ENCODE measurements around the gene CHIT1.
A peak's percentile ranks its signal among the peaks of the same experiment; 100 is the strongest.

CHIT1 gene

DNA sequence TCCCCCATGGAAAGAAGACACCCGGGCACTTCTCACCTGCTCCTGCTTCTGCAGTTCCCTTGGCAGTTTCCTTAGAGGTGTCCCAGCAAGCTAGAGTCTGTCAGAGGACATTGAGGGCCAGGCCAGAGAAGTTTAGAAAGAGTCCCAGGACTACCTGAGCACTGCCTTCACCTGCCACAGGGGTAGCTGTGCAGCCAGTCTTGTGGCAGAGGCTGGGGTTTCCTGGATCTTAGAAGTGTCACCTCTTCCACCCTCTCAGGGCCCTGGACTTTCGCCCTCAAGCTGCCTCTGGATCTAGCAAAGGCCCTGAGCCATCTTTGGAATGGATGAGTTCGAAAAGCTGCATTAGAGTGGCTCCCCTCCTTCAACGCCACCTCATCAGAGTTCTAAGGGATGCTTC lies 41.0 kb upstream of the CHIT1 start:
- Histone ChIP-seq H3K9me3 (replicated peaks; ENCODE audit: insufficient read depth, low read length) (no peaks in the 10 kb centered on the region), H3K27ac (ENCODE audit: low read length) (0 out of 2 replicates have a peak overlapping the region, but pooled peaks have one; percentile 4), H3K9me2 (replicated peaks; ENCODE audit: insufficient read depth, low read length) (no peaks in the 10 kb centered on the region), H3K36me3 (replicated peaks; ENCODE audit: insufficient read depth, low read length) (no peaks in the 10 kb centered on the region), H3K79me2 (ENCODE audit: low read length) (peaks cover 29% of the 10 kb centered on the region), H3K4me1 (ENCODE audit: low read length) (peaks cover 61% of the 10 kb centered on the region), H4K20me1 (ENCODE audit: insufficient read depth, low read length) (no peaks in the 10 kb centered on the region), H3K9ac (ENCODE audit: low read length) (no peak overlapping the region), H3K4me3 (ENCODE audit: low read length) (no peak overlapping the region), H3K4me2 (ENCODE audit: low read depth, low read length) (peak overlapping the region; percentile 30), H3F3A (ENCODE audit: insufficient read depth, low read length) (peaks cover 22% of the 10 kb centered on the region), H3K27me3 (replicated peaks; ENCODE audit: insufficient read depth, low read length) (no peaks in the 10 kb centered on the region), H2AFZ (ENCODE audit: low read length) (peak overlapping the region; percentile 46)
- TF ChIP-seq, protein P1, sequence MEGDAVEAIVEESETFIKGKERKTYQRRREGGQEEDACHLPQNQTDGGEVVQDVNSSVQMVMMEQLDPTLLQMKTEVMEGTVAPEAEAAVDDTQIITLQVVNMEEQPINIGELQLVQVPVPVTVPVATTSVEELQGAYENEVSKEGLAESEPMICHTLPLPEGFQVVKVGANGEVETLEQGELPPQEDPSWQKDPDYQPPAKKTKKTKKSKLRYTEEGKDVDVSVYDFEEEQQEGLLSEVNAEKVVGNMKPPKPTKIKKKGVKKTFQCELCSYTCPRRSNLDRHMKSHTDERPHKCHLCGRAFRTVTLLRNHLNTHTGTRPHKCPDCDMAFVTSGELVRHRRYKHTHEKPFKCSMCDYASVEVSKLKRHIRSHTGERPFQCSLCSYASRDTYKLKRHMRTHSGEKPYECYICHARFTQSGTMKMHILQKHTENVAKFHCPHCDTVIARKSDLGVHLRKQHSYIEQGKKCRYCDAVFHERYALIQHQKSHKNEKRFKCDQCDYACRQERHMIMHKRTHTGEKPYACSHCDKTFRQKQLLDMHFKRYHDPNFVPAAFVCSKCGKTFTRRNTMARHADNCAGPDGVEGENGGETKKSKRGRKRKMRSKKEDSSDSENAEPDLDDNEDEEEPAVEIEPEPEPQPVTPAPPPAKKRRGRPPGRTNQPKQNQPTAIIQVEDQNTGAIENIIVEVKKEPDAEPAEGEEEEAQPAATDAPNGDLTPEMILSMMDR (IDR thresholded peaks at IDR 0.05; ENCODE audit: low read length), result peak; percentile 31
- no peak for TF ChIP-seq EZH2 (optimal IDR thresholded peaks at IDR 0.05; ENCODE audit: low read depth, low read length)
- DNase-seq, result peak; percentile 36

DNA sequence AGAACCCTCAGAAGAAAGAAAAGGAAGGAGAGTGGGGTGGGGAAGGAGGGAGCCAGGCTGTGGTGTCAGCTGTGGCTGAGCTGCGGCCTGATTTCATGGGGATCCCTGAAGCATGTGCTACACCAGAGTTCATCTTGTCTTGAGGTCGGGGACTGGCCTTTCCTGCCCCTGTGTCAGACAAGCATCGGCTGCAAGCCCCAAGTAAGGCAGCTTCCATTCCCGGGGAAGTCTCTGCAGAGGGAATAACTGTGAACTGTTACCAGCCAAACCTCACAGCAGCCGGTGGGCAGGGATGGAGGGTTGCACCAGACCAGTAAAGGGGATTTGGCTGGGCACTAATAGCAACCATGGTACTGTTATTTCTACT lies 40.2 kb upstream of the CHIT1 start:
- DNase-seq, result no peak
- Histone ChIP-seq H3K4me1 (ENCODE audit: low read length) (peaks cover 55% of the 10 kb centered on the region), H3K27me3 (replicated peaks; ENCODE audit: insufficient read depth, low read length) (no peaks in the 10 kb centered on the region), H3K9me2 (replicated peaks; ENCODE audit: insufficient read depth, low read length) (no peaks in the 10 kb centered on the region), H3K27ac (ENCODE audit: low read length) (no peak overlapping the region), H3F3A (ENCODE audit: insufficient read depth, low read length) (peaks cover 22% of the 10 kb centered on the region), H2AFZ (ENCODE audit: low read length) (no peak overlapping the region), H3K36me3 (replicated peaks; ENCODE audit: insufficient read depth, low read length) (no peaks in the 10 kb centered on the region), H3K79me2 (ENCODE audit: low read length) (peaks cover 25% of the 10 kb centered on the region), H4K20me1 (ENCODE audit: insufficient read depth, low read length) (no peaks in the 10 kb centered on the region), H3K9ac (ENCODE audit: low read length) (no peak overlapping the region), H3K4me2 (ENCODE audit: low read depth, low read length) (no peak overlapping the region), H3K4me3 (ENCODE audit: low read length) (no peak overlapping the region), H3K9me3 (replicated peaks; ENCODE audit: insufficient read depth, low read length) (no peaks in the 10 kb centered on the region)
- no peak for TF ChIP-seq EZH2phosphoT487 (IDR thresholded peaks at IDR 0.05; ENCODE audit: low read length)
- no peak for TF ChIP-seq EZH2 (optimal IDR thresholded peaks at IDR 0.05; ENCODE audit: low read depth, low read length)
- TF ChIP-seq, protein P1 (IDR thresholded peaks at IDR 0.05; ENCODE audit: low read length), result no peak

- no peaks in the 10 kb centered on the region for H3K9me3 ChIP-seq (replicated peaks; ENCODE audit: insufficient read depth, low read length)
- peak overlapping the region; percentile 20 for H3K4me2 ChIP-seq (ENCODE audit: low read depth, low read length)
- H3K9ac ChIP-seq (ENCODE audit: low read length), result 0 out of 2 replicates have a peak overlapping the region, but pooled peaks have one; percentile 0
- peak; percentile 93 for DNase-seq
- no peaks in the 10 kb centered on the region for H3K36me3 ChIP-seq (replicated peaks; ENCODE audit: insufficient read depth, low read length)
- peak overlapping the region; percentile 20 for H2AFZ ChIP-seq (ENCODE audit: low read length)
- peak overlapping the region; percentile 38; the same call in 1 of the 2 replicates for H3K27ac ChIP-seq (ENCODE audit: low read length)
- peaks cover 23% of the 10 kb centered on the region for H3F3A ChIP-seq (ENCODE audit: insufficient read depth, low read length)
- no peaks in the 10 kb centered on the region for H3K27me3 ChIP-seq (replicated peaks; ENCODE audit: insufficient read depth, low read length)
- H4K20me1 ChIP-seq (ENCODE audit: insufficient read depth, low read length), result no peaks in the 10 kb centered on the region
- H3K4me3 ChIP-seq (ENCODE audit: low read length), result no peak overlapping the region
- peaks cover 51% of the 10 kb centered on the region for H3K4me1 ChIP-seq (ENCODE audit: low read length)
- H3K9me2 ChIP-seq (replicated peaks; ENCODE audit: insufficient read depth, low read length), result no peaks in the 10 kb centered on the region
- H3K79me2 ChIP-seq (ENCODE audit: low read length), result peaks cover 20% of the 10 kb centered on the region
- TF ChIP-seq EZH2phosphoT487 (IDR thresholded peaks at IDR 0.05; ENCODE audit: low read length), result no peak
- TF ChIP-seq, protein P1 (IDR thresholded peaks at IDR 0.05; ENCODE audit: low read length), result peak; percentile 100
Observed at GRCh38 chr1:203268901-203269653, 39.6 kb upstream of the CHIT1 start.

All from MM.1S (cell line).